Activated CD8-positive, alpha-beta memory T cell treated with anti-CD3 and anti-CD28 coated beads for 4 hours (primary cell): Measurements from ENCODE around the gene FGFR3.
"Not testable (repeated sequence)": the region's sequence is repeated elsewhere in the genome, so short reads cannot be mapped to it uniquely, and the experiment has no call there.

Experiments used
- DNase-seq, 2 donors: peaks; one replicate each; pipeline ENCODE4 v3.0.0-alpha.2; 2020; ENCODE audit warnings: low read depth in 2 of 2

The FGFR3 gene

DNA sequence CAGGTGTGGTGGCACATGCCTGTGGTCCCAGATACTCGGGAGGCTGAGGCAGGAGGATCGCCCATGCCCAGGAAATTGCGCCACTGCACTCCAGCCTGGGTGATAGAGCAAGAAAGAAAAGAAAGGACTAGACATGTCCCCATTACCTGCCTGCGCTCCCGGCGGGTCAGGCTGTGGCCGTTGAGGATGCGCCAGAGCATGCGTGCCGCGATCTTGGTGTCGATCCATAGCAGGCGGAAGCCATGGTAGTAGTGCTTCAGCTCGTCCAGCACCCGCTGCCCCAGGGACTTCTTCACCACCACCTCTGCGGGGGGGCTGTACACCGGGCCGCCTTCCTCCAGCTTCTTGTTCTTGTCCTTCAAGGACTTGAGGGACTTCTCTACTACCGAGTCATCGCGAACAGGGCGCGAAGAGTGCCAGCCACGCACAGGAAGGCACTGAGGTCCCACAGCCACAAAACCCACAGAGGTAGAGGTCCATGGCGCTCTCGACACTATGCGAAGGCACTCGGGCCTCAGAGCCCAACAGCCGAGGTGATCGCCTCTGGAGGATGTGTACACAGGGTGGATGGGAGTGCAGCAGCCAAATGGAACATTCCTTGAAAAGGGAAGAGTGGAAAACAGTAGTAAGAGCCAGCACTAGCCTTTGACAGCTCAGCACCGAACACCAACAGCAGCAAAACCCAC lies 48.3 kb downstream of the FGFR3 start:
- DNase-seq: no peak

DNA sequence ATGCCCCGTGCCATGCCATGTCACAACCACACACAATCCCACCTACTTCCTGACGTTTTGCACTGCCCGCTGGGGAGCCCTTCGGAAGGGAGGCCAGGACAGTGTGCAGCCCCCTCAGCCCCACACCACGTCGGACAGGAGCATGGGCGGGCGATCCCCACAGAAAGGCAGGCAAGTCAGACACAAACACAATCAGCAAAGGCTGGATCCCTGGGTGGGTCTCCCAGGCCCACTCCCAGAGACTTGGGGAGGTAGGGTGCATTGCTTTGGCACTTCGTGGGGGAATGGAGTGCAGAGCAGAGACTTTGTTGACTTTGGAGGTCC lies 48.8 kb downstream of the FGFR3 start:
- no peak for DNase-seq

DNA sequence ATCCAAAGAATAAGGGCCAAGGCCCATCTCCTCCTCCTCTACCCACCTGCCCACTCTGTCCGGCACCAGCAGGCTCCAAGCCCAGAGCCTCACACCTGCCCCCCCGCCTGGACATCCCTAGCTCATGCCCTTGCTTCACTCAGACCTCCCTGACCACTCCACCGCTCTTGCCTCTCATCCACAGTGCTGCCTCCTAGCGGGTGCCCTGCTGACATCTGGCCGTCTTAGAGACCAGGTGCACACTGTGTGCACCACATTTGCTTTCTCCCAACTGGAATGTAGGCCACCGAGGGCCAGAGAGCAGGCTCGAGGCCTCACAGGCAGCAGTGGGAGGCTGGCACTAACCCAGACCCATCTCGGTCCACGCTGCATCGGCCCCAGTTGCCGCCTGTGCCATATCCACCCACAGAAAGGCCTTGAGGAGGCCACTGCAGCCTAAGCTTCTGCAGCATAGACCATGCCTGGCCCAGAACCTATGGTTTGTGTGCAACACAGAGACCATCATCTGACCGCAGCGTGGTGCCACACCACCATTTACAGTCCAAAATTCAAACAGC lies 49.3 kb downstream of the FGFR3 start:
- no peak for DNase-seq

DNA sequence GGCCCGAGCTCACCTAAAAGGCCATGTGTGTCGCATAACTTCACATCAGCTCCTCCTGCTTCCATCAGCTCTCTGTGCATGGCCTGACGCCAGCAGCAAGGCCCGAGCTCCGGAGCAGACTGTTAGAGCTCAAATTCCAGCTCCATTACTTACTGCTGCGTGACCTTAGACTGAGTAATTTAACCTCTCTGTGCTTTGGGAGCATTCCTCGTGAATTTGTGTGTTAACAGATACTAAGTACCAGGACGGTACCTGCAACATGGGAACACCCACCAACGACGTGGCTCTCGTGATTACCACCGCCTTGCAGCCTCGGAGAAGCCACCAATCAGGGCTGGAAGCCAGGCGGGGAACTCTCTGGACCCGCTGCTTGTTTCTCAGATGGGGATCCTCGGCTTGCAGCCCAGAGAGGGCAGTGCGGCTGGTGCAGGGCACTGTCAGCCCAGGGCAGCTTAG lies 49.9 kb downstream of the FGFR3 start:
- DNase-seq: no peak

DNA sequence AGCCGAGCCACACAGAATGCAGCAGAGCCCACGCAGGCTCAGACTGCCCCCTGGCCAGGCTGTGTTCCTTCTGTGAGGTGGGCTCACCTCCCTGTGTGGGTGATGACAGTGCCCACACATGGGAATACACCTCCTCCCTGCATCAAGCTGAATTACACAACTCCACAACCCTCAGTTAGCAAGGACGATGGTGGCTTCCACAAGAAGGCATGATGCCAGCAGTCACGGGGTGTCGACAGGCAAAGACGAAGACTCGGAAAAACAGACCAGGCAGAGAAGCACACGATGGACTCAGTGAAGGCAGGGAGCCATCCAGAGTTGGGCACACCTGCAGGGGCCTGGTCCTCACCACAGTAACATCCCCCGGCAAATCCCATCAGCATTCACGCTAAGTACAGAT lies 50.8 kb downstream of the FGFR3 start:
- DNase-seq: no peak

DNA sequence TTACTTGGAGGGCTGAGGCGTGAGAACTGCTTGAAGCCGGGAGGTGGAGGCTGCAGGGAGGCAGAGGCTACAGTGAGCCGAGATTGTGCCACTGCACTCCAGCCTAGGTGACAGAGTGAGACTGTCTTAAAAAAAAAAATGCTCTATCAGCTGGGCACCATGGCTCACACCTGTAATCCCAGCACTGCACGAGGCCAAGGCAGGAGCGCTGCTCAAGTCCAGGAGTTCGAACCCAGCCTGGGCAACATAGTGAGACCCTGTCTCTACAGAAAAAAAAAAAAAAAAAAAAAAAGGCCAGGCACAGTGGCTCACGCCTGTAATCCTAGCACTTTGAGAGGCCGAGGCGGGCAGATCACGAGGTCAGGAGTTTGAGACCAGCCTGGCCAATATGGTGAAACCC lies 51.5 kb downstream of the FGFR3 start:
- DNase-seq: not testable (repeated sequence)

DNA sequence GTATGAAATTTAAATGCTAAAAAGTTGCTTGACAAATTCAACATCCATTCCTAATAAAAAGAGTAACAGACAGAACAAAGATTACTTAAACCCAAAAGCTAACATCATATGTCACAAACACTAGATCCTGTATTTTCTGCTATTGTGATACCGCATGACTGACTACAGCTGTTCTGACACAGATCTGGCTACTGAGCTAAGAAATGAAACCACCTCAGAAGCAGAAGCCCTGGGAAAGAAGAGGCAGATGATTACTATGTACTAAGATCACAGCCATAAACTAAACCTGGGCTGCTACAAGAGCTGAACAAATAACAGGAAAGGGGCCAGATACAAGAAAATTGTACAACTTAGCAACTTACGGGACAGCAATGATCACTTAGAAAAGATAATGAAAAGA lies 53.5 kb downstream of the FGFR3 start:
- DNase-seq: no peak

DNA sequence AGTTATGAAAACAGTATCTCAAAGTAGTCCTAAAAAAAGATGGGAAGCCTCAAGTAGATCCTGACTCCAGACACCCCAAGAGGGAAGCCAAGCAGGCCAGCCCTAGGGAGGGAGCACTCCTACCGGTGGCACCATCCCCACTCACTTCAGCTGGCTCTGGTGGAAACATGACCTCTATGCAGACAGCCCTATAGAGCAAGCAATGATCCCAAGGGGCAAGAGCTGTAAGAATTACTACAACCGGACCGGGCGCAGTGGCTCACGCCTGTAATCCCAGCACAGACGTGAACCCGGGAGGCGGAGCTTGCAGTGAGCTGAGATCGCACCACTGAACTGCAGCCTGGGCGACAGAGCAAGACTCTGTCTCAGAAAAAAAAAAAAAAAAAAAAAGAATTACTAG lies 57.2 kb downstream of the FGFR3 start:
- DNase-seq: no peak

DNA sequence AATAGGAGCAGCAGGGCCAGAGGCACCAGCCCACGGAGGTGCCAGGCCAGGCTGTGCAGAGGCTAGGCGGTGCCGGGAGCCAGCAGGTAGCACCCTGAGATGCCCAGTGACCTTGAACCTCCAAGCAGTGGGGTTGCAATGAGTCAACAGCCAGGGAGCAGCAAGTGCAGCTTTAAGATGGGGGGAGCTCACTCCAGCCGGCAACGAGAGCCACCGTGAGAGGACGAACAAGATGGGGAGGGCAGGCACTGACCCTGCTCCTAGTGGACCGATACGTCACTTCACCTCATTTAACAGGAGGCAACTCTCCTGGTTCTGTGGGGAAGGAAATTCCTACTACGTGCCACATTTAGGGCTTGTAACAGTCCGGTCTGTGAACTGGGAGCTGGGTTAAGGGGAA lies 58.1 kb downstream of the FGFR3 start:
- DNase-seq: no peak

DNA sequence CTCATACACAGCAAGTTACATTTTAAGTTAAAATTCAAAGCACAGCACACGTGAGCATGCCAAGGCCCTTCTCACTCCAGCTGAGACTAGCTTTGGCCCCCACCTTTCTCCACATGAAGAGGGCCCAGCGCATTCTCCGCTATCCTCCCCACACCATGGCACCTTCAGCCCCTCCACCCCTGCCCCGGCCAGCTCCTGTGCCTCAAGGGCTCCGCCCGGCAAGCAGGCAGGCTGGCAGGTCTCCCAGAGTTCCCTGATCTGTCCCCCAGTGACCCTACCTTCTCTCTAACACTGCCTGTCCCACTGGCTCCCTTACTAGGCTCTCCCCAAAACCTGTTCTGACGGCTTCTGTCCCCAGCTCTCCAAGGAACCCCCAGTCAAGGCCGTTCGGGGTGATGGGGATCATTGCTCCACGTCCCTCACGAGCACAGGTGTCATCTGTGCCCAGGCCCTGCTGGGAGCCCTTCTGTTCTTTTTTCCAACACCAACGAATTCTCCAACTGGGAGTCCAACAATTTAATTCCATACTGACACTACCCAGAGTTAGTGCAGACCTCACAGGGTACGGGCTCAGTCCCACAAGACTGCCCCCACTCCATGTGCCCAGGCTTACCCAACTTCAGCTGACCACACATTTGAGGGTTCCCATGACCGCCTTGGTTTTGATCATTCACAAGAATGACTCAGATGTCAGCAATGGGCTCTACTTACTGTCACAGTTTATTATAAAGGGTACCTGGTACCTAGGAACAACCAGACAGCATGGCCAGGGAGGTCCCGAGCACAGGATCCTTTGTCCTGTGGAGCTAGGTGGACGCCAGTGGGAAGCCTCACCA lies 58.7 kb downstream of the FGFR3 start:
- DNase-seq: no peak

DNA sequence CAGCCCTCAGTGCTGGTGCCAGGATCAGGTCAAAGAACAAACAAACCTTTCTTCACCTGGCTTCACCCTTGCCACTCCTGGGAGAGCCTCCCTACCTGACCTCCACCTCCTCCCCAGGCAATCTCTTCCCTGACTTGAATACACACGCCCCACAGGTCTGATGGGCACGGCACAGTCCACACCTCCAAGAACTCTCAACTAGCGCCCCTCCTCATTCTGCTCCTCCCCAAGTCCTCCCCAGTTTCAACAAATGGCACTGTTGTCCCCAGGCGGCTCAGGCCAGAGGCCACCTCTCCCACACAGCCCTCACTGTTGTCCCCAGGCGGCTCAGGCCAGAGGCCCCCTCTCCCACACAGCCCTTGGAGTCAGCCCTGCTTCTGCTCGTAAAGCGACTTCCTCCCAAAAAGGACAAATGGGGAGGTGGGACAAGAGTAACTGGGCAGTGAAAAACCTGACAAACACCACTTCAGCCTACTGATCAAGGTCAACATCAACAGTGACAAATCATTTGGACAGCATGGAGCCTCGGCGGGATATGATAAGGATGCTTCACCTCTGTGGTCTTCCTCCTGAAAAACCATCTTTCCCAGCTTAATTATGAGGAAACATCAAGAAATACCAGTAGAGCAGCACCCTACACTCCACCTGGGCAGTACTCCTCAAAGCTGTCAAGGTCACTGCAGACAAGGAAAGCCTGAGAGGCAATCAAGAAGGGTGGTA lies 60.0 kb downstream of the FGFR3 start:
- DNase-seq: no peak

DNA sequence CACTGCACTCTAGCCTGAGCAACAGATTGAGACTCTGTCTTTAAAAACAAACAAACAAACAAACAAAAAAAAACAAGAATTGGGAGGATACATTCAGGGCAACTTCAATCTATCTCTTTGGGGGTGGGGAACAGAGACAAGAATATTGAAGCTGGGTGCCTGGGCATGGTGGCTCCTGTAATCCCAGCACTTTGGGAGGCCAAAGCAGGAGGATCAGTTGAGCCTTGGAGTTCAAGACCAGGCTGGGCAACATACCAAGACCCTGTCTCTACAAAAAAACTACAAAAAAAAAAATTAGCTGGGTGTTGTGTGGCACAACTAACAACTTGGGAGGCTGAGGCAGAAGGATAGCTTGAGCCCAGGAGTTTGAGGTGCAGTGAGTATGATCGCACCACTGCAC lies 61.7 kb downstream of the FGFR3 start:
- DNase-seq: no peak

DNA sequence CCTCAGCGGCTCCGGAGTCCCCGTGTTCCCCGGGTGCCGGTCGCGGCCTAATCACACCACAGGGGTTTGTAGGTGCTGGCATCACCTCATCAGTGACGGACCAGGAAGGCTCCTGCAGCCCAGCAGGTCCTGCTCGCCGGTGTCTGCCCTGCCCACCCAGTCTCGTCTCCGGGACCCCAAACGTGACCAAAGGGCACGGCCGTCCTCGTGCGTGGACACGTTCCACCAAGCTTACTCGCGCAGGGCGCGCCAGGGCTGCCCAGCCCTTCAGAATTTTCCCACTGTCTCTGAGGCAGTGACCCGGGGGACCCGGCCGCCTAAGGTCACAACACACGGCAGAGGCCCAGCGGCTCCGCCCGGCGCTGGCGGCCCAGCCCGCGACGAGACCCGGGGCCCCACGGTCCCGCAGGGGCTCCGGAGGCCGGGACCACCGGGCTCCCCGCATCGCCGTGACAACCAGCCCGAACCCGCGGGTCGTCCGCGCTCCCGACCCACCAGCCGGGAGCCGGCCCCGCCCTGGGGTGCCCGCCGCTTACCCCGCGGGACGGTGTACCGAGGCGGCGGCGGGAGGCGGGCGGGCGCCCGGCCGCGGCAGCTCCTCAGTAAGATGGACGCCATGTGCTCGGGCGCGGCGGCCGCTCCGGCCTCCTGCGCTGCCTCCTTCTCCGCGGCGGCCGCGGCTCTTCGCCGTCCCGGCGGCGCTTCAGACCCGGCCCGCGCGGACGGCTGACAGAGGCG lies 62.4 kb downstream of the FGFR3 start:
- no peak for DNase-seq

DNA sequence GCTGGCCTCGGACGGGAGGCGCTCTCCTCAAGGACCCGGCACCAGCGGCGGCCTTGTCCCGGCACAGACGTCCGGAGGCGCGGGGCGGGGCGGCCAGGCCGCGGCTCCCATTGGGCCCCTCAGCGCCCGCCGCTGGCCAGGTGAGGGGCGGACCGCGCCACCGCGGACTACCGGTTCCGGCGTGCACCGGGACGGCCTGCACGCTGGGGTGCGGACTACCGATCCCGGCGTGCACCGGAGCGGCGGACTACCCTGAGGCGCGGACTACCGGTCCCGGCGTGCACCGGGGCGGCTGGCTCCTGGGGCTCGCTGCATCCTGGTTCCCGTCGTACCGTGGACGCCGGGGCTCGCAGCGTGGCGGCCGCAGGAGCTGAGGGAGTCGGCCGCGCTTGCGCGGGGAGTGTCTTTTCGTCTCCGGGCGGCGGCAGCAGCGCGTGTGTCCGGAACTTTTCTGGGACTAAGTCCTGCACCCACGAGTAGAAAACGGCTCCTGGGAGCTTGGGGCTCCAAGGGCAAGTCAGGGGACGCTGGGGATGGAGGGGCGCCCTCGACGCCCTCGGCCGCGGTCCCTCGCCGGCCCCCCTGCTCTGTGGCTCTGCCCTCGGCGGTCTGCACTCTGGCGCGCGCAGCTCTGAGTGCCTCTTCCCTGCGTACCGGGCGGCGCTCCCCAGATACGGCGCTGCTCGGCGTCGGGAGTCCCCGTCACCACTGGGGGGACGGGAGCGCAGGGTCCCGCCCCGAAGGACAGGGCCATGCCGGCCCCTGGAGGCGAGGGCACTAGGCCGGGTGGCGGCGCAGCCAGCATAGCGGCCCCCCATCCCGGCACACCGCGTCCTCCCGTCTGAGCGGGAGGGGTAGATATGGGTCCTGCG lies 63.2 kb downstream of the FGFR3 start, which contains the start of gene LETM1:
Gene LETM1 (minus strand): TSS at position 86 of the 872 bp plus-strand sequence. CDS start 206 bp downstream, outside the sequence.
- DNase-seq: peak; percentile 81 to 89

DNA sequence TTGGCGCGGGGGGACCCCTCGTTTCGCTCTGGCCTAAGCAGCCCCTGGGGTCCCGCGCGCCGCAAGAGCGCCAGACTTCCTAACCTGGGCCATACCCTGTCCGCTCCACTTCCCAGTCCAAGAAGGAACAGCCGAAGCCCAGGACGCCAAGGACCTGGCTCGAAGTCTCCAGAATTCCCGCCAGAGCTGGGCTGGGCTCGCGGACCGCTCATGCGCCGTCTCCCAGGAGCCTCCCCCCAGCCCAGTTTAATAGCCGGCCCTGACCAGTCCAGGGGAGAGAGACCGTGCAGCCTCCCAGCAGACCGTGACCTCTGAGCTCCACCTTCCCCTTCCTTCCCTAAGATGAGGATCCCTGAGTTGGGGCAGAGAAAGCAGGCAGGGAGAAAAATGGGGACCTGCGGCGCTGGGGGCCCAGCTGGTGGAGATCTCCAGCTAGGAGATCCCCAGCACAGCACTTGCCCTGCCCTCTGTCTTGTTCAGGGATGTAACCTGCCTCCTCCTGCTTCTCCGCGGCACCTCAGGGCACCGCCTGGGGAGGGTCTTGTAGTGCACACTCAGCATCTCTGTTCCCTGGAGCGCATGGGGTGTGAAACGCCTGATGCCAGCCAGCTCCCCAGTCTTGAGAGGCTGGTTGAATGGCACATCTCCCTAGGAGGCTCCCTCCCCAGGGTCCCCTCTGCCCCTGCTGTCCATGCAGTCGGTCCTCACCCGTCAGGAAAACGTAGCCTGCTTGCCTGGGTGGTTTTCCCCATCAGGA lies 64.0 kb downstream of the FGFR3 start:
- DNase-seq: no peak

DNA sequence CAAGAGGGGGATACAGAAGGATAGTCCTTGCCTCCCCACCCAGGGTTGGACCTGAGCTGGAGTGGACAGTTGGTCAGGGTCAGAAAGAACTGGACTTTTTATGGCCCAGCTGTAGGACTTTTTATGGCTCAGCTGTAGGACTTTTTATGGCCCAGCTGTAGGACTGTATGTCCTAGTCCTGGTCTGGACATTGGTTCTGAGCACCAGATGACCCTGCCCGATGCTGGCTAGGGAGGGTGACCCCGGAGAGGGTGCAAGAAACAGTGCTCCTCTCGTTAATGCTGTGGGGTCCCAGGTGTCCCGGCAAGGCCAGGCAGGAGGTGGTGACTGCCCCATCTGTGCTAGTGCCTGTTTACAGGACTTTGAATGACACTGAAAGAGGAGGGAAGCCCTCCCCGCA lies 64.8 kb downstream of the FGFR3 start:
- no peak for DNase-seq
